ENCODE results near the gene RBM17. TPM values are rescaled to one million over a fixed set of nuclear protein-coding genes. Genes with fewer than 3 reads are reported as not detected.

The RBM17 gene
- total and polyA plus RNA-seq, 4 donors = 16.5 to 44.8 (median 34.1) TPM

DNA sequence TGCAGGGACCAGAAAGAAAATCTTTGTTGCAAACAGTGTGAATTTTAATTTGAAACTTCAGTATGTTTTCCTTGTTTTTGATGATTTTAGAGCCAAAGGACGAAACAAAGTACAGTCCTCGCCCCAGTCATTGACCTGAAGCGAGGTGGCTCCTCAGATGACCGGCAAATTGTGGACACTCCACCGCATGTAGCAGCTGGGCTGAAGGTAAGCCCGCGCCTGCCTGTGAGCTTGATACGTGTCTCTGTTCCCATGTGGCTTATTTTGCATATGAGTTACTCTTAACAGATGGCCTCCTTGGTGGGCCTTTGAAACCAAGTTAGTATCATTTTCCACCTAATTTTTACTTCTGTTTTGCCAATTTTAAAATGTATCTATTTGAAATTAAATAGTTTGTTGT is 12.3 kb downstream of the RBM17 start:
- no peak for TF ChIP-seq FOXA2 (IDR thresholded peaks at IDR 0.05)
- TF ChIP-seq, protein P1, sequence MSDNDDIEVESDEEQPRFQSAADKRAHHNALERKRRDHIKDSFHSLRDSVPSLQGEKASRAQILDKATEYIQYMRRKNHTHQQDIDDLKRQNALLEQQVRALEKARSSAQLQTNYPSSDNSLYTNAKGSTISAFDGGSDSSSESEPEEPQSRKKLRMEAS (IDR thresholded peaks at IDR 0.05) = peak; percentile 43
- peak; percentile 88 to 93 for TF ChIP-seq RXRA (IDR thresholded peaks at IDR 0.05)
- no peak for TF ChIP-seq FOXA1 (IDR thresholded peaks at IDR 0.05)
- TF ChIP-seq RAD21 (IDR thresholded peaks at IDR 0.05) = peak in 1 of 2 donors; percentile 17
- peak; percentile 76 to 77 for TF ChIP-seq HNF4A (conservative IDR thresholded peaks at IDR 0.05)
- no peak for TF ChIP-seq EGR1 (IDR thresholded peaks at IDR 0.05; ENCODE audit: low read depth in 2 of 2)
- TF ChIP-seq, protein P2, sequence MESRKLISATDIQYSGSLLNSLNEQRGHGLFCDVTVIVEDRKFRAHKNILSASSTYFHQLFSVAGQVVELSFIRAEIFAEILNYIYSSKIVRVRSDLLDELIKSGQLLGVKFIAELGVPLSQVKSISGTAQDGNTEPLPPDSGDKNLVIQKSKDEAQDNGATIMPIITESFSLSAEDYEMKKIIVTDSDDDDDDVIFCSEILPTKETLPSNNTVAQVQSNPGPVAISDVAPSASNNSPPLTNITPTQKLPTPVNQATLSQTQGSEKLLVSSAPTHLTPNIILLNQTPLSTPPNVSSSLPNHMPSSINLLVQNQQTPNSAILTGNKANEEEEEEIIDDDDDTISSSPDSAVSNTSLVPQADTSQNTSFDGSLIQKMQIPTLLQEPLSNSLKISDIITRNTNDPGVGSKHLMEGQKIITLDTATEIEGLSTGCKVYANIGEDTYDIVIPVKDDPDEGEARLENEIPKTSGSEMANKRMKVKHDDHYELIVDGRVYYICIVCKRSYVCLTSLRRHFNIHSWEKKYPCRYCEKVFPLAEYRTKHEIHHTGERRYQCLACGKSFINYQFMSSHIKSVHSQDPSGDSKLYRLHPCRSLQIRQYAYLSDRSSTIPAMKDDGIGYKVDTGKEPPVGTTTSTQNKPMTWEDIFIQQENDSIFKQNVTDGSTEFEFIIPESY (IDR thresholded peaks at IDR 0.05) = no peak
- peak; percentile 69 for TF ChIP-seq SP1 (IDR thresholded peaks at IDR 0.05)
- Histone ChIP-seq H3K4me1 (ENCODE audit: control insufficient read depth in 4 of 4, insufficient read depth in 4 of 4, low read length in 3 of 4) (peaks cover 0 to 20% (median 13%) of the 10 kb centered on the region in 4 donors), H3K27me3 (ENCODE audit: control insufficient read depth in 4 of 4, insufficient read depth in 4 of 4, low read length in 3 of 4) (no peaks in the 10 kb centered on the region), H3K4me3 (ENCODE audit: low read depth in 1 of 3, low read length in 3 of 3) (no peak overlapping the region), H3K36me3 (ENCODE audit: control insufficient read depth in 4 of 4, insufficient read depth in 3 of 4, low read depth in 1 of 4, low read length in 3 of 4) (peaks cover 3 to 14% (median 9%) of the 10 kb centered on the region in 4 donors), H3K9me3 (ENCODE audit: control insufficient read depth in 4 of 4, low read length in 3 of 4) (no peaks in the 10 kb centered on the region), H3K27ac (ENCODE audit: low read depth in 1 of 2, low read length in 2 of 2) (peak overlapping the region; percentile 10 to 36), H3K9ac (ENCODE audit: low read depth in 1 of 2, low read length in 2 of 2) (peak overlapping the region in 1 of 2 donors; percentile 51)
- WGBS = 40% methylated on average over 8 of the region's 8 CpGs
- no peak for DNase-seq (ENCODE audit: low spot score)

DNA sequence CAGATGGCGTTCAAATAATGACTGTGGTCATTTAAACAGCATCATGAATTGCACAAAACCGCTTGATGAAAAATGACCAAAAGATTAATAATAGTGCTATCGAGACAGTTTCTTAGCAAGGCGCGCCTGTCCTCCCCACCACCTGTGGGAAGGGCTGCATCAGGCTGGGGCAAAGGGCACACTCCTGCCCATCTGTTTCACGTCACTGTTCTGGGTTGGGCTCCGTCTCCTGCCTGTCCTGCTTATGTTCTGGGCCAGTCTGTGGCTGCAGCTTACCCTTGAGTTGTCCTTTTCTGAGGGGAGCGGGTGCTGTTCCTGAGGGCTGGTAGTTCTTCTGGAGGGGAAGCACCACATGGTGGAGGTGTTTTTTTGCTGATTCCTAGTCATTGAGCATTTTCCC is 13.3 kb downstream of the RBM17 start:
- TF ChIP-seq, protein P3, sequence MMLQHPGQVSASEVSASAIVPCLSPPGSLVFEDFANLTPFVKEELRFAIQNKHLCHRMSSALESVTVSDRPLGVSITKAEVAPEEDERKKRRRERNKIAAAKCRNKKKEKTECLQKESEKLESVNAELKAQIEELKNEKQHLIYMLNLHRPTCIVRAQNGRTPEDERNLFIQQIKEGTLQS (IDR thresholded peaks at IDR 0.05) = no peak
- peak; percentile 67 for TF ChIP-seq SP1 (IDR thresholded peaks at IDR 0.05)
- no peak for TF ChIP-seq EGR1 (IDR thresholded peaks at IDR 0.05; ENCODE audit: low read depth in 2 of 2)
- TF ChIP-seq NR2F2 (IDR thresholded peaks at IDR 0.05) = no peak
- no peak for TF ChIP-seq RAD21 (IDR thresholded peaks at IDR 0.05)
- TF ChIP-seq, protein P4, sequence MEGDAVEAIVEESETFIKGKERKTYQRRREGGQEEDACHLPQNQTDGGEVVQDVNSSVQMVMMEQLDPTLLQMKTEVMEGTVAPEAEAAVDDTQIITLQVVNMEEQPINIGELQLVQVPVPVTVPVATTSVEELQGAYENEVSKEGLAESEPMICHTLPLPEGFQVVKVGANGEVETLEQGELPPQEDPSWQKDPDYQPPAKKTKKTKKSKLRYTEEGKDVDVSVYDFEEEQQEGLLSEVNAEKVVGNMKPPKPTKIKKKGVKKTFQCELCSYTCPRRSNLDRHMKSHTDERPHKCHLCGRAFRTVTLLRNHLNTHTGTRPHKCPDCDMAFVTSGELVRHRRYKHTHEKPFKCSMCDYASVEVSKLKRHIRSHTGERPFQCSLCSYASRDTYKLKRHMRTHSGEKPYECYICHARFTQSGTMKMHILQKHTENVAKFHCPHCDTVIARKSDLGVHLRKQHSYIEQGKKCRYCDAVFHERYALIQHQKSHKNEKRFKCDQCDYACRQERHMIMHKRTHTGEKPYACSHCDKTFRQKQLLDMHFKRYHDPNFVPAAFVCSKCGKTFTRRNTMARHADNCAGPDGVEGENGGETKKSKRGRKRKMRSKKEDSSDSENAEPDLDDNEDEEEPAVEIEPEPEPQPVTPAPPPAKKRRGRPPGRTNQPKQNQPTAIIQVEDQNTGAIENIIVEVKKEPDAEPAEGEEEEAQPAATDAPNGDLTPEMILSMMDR (IDR thresholded peaks at IDR 0.05; ENCODE audit: low read depth, low read length, missing input control) = no peak
- peak; percentile 66 to 70 for TF ChIP-seq RXRA (IDR thresholded peaks at IDR 0.05)
- no peak for TF ChIP-seq FOXA1 (IDR thresholded peaks at IDR 0.05)
- TF ChIP-seq, protein P2 (IDR thresholded peaks at IDR 0.05) = no peak
- TF ChIP-seq, protein P1 (IDR thresholded peaks at IDR 0.05) = peak; percentile 9
- peak; percentile 67 to 78 for TF ChIP-seq HNF4A (conservative IDR thresholded peaks at IDR 0.05)
- no peak for TF ChIP-seq FOXA2 (IDR thresholded peaks at IDR 0.05)
- TF ChIP-seq JUND (IDR thresholded peaks at IDR 0.05) = peak in 1 of 2 donors; percentile 23
- TF ChIP-seq HNF4G (IDR thresholded peaks at IDR 0.05) = peak; percentile 22
- TF ChIP-seq, protein P5, sequence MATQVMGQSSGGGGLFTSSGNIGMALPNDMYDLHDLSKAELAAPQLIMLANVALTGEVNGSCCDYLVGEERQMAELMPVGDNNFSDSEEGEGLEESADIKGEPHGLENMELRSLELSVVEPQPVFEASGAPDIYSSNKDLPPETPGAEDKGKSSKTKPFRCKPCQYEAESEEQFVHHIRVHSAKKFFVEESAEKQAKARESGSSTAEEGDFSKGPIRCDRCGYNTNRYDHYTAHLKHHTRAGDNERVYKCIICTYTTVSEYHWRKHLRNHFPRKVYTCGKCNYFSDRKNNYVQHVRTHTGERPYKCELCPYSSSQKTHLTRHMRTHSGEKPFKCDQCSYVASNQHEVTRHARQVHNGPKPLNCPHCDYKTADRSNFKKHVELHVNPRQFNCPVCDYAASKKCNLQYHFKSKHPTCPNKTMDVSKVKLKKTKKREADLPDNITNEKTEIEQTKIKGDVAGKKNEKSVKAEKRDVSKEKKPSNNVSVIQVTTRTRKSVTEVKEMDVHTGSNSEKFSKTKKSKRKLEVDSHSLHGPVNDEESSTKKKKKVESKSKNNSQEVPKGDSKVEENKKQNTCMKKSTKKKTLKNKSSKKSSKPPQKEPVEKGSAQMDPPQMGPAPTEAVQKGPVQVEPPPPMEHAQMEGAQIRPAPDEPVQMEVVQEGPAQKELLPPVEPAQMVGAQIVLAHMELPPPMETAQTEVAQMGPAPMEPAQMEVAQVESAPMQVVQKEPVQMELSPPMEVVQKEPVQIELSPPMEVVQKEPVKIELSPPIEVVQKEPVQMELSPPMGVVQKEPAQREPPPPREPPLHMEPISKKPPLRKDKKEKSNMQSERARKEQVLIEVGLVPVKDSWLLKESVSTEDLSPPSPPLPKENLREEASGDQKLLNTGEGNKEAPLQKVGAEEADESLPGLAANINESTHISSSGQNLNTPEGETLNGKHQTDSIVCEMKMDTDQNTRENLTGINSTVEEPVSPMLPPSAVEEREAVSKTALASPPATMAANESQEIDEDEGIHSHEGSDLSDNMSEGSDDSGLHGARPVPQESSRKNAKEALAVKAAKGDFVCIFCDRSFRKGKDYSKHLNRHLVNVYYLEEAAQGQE (IDR thresholded peaks at IDR 0.05) = no peak
- H3K36me3 ChIP-seq (ENCODE audit: control insufficient read depth in 4 of 4, insufficient read depth in 3 of 4, low read depth in 1 of 4, low read length in 3 of 4) = peaks cover 4 to 20% (median 12%) of the 10 kb centered on the region in 4 donors
- H3K9me3 ChIP-seq (ENCODE audit: control insufficient read depth in 4 of 4, low read length in 3 of 4) = no peaks in the 10 kb centered on the region
- DNase-seq (ENCODE audit: low spot score) = no peak
- H3K27ac ChIP-seq (ENCODE audit: low read depth in 1 of 2, low read length in 2 of 2) = peak overlapping the region in 1 of 2 donors; percentile 10
- H3K27me3 ChIP-seq (ENCODE audit: control insufficient read depth in 4 of 4, insufficient read depth in 4 of 4, low read length in 3 of 4) = no peaks in the 10 kb centered on the region
- no peak overlapping the region for H3K9ac ChIP-seq (ENCODE audit: low read depth in 1 of 2, low read length in 2 of 2)
- peaks cover 0 to 20% (median 13%) of the 10 kb centered on the region in 4 donors for H3K4me1 ChIP-seq (ENCODE audit: control insufficient read depth in 4 of 4, insufficient read depth in 4 of 4, low read length in 3 of 4)
- no peak overlapping the region for H3K4me3 ChIP-seq (ENCODE audit: low read depth in 1 of 3, low read length in 3 of 3)
- 56% methylated on average over 8 of the region's 8 CpGs for WGBS
